Mesothelial cell of epicardium (in vitro differentiated cells): ENCODE data around the gene ADAM19. TPM values are rescaled to one million over a fixed set of nuclear protein-coding genes. Genes with fewer than 3 reads are reported as not detected.

Experiments used
- DNase-seq, 2 experiments: peaks; one replicate each; pipeline ENCODE4 v3.0.0; 2021; ENCODE audit warnings: low spot score in 2 of 2; ENCODE audit not compliant: unreplicated experiment in 2 of 2
- H3K27ac Mint-ChIP-seq: 2 replicates; pipeline ENCODE4 v1.8.0; 2021; ENCODE audit warnings: mixed read lengths
- H3K27me3 Mint-ChIP-seq: 2 replicates; pipeline ENCODE4 v1.8.0; 2021; ENCODE audit warnings: low read depth, mixed read lengths
- H3K36me3 Mint-ChIP-seq: 2 replicates; pipeline ENCODE4 v1.8.0; 2021; ENCODE audit warnings: mixed read lengths
- H3K4me1 Mint-ChIP-seq: 2 replicates; pipeline ENCODE4 v1.8.0; 2021; ENCODE audit warnings: mixed read lengths
- H3K4me3 Mint-ChIP-seq: 2 replicates; pipeline ENCODE4 v1.8.0; 2021; ENCODE audit warnings: mild to moderate bottlenecking, moderate library complexity, mixed read lengths
- H3K9me3 Mint-ChIP-seq: 2 replicates; pipeline ENCODE4 v1.8.0; 2021; ENCODE audit warnings: mixed read lengths
- CTCF ChIP-seq: fragments of 200-600 bp; sonication (generic); IDR thresholded peaks from one replicate; pipeline ENCODE4 v1.5.0; 2021; ENCODE audit warnings: antibody characterized with exemption; ENCODE audit not compliant: unreplicated experiment
- total RNA-seq: library from RNA; stranded (reverse); gene quantifications from 3 replicates; pipeline ENCODE4 v1.2.1, GENCODE V29; 2021

Gene ADAM19
- total RNA-seq, 1 donor from 2014 or later: 19.7 TPM

DNA sequence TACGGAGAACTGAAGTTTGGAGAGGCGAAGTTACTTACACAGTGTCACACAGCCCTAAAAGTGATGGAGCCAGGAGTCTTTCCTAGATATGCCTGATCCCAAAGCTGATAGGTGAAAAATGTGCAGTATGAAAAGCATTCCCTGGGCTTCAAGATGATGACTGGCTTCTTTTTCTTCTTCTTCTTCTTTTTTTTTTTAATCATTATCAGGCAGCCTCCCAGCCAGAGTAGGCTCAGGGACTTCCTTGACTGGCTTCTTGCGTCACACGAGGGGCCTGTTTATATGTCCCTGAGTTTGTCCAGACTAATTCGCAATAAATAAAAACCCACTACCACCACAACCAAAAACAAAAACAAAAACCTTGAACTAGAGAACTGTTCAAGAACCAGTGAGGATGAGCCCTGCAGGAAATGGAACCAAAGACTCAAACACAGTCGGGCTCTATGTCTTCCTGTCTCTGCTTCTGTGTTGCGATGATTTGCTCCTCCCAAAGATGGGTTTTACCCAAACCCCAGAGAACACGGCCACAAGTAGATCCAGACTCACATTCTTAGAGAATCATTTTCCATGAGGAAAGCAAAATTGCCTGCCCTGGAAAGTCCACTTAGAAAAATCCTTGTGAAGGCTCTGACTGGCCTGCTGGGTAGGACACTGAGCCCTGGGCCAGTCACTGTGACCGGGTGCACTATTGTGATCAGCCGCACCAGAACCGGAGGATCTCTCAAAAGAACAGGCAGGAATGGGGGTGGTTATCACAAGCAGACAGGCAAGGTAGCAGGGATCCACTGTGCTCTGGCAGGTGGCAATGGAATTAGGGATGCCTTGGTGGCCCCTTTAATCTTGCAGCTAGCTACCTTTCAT is 38.0 kb upstream of the ADAM19 start:
- Mint-ChIP-seq H3K4me1 (peaks cover 31% of the 10 kb centered on the region), H3K36me3 (no peaks in the 10 kb centered on the region), H3K9me3 (peaks cover 6% of the 10 kb centered on the region), H3K27me3 (no peaks in the 10 kb centered on the region), H3K27ac (peak overlapping the region; percentile 22), H3K4me3 (no peak overlapping the region)
- DNase-seq: no peak
- no peak for TF ChIP-seq CTCF

GRCh38 chr5:157612581-157612980 is 37.0 kb upstream of the ADAM19 start:
- H3K27me3 Mint-ChIP-seq: no peaks in the 10 kb centered on the region
- peaks cover 33% of the 10 kb centered on the region for H3K4me1 Mint-ChIP-seq
- no peak for TF ChIP-seq CTCF
- no peak for DNase-seq
- peaks cover 6% of the 10 kb centered on the region for H3K9me3 Mint-ChIP-seq
- no peaks in the 10 kb centered on the region for H3K36me3 Mint-ChIP-seq
- H3K27ac Mint-ChIP-seq: peak overlapping the region; percentile 55
- H3K4me3 Mint-ChIP-seq: no peak overlapping the region

DNA sequence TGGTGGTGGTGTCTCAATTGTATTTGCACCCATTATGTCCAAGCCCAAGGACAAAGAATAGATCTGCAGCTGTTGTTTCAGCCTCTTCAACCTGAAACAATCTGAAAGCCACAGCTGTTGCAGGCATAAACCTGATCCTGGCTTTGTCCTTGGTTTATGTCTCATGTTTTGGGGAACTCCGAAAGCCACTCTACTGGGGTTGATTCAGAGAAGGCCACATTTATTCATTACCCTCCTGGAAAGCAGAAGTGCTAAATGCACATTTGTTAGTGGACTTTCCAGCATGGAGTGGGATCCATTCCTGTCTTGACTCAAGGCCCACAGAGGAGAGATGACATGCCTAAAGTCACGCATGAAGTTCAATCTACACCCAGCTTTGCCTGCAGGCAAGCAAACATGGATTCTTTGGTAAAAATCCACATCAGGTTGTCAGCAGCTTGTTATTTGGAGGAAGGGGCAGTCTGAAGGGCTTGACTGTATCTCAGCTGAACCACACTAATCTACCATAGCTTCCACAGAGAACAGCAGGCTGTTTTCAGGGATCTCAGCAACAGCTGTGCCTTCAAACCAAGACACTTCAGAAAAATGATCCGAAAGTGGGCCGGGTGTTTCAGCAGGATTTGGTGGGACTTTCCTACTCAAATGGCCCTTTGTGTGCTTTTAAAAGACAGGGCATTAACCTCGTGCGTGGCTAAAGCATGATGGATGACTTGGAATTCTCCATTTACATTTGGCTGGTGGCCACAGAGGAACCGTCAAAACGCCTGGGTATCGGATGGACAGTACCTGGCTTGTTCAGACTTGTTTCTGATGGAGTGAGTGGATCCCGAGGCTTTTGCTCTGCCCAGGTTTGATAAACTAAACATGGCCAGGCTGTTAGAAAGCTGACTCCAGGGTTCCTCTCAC is 36.2 kb upstream of the ADAM19 start:
- no peaks in the 10 kb centered on the region for H3K36me3 Mint-ChIP-seq
- peaks cover 34% of the 10 kb centered on the region for H3K4me1 Mint-ChIP-seq
- no peak for TF ChIP-seq CTCF
- peaks cover 6% of the 10 kb centered on the region for H3K9me3 Mint-ChIP-seq
- no peak overlapping the region for H3K4me3 Mint-ChIP-seq
- no peaks in the 10 kb centered on the region for H3K27me3 Mint-ChIP-seq
- no peak for DNase-seq
- H3K27ac Mint-ChIP-seq: peak overlapping the region; percentile 55

GRCh38 chr5:157610990-157611389 is 35.4 kb upstream of the ADAM19 start:
- DNase-seq: no peak
- no peak for TF ChIP-seq CTCF
- Mint-ChIP-seq H3K36me3 (no peaks in the 10 kb centered on the region), H3K27ac (peak overlapping the region; percentile 39), H3K9me3 (peaks cover 6% of the 10 kb centered on the region), H3K4me1 (peaks cover 35% of the 10 kb centered on the region), H3K4me3 (no peak overlapping the region), H3K27me3 (no peaks in the 10 kb centered on the region)

- no peak overlapping the region for H3K4me3 Mint-ChIP-seq
- no peak for TF ChIP-seq CTCF
- no peaks in the 10 kb centered on the region for H3K27me3 Mint-ChIP-seq
- DNase-seq: no peak
- H3K9me3 Mint-ChIP-seq: peaks cover 6% of the 10 kb centered on the region
- peaks cover 35% of the 10 kb centered on the region for H3K4me1 Mint-ChIP-seq
- no peak overlapping the region for H3K27ac Mint-ChIP-seq
- no peaks in the 10 kb centered on the region for H3K36me3 Mint-ChIP-seq
These were observed 33.5 kb upstream of the ADAM19 start for GRCh38 chr5:157608972-157609565.
